ENCODE measurements around the gene PLEKHA3.

GRCh38 chr2:178499640-178500039 is 19.4 kb downstream of the PLEKHA3 start:
- TF ChIP-seq POLR2A (IDR thresholded peaks at IDR 0.05; ENCODE audit: extremely low read depth, insufficient read length): no peak
- no peak for TF ChIP-seq MAX (IDR thresholded peaks at IDR 0.05; ENCODE audit: low read depth, low read length)

Measured in NB4 (cell line).